GM18520 (cell line): ENCODE results near the gene QPCTL.
"Not testable (repeated sequence)": the region's sequence is repeated elsewhere in the genome, so short reads cannot be mapped to it uniquely, and the experiment has no call there.

Source experiments
- ATAC-seq: cut with Tn5 transposase; IDR thresholded peaks from one replicate; pipeline ENCODE4 v1.9.1; 2021; ENCODE audit not compliant: unreplicated experiment

QPCTL gene

GRCh38 chr19:45716359-45717130 lies 24.1 kb downstream of the QPCTL start:
- no peak for ATAC-seq

DNA sequence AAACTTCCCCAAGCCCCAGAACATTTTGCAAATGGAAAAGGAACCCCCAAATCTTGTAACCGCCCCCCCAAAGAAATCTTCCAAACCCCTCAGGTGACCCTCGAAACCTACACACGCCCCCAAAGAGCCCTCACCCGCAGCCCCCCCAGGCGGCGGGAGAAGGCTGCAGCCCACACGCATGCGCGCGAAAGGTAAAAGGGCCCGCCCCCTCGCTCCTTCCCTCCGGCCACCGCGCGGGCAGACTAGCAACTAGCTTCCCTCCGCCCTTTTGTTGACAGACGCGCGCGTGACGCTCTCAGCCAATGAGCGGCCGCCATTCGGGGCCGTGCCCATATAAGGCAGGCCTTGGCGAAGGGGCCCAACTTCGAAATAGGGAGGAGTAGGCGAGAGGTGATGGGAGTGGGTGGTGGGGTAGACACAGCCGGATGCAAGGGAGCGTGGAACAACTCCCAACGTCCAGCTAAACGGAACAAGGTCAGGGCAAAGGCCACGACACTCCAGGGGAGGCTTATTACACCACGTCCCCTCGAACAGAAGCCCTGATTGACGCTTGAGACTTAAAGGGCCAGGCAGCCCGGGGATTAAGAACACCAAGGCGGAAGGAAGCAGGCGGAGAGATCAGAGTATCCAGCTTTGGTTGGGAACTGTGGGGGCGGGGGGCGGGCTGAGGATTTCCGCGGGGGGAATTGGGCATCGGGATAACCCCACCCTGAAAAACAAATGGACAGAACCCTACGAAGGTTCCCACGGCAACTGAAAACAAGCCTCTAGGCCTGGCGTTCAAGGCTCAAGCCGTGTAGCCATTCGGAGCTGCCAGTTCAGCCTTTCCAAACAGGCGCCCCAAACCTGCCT lies 24.9 kb downstream of the QPCTL start:
- ATAC-seq: peak; percentile 95

DNA sequence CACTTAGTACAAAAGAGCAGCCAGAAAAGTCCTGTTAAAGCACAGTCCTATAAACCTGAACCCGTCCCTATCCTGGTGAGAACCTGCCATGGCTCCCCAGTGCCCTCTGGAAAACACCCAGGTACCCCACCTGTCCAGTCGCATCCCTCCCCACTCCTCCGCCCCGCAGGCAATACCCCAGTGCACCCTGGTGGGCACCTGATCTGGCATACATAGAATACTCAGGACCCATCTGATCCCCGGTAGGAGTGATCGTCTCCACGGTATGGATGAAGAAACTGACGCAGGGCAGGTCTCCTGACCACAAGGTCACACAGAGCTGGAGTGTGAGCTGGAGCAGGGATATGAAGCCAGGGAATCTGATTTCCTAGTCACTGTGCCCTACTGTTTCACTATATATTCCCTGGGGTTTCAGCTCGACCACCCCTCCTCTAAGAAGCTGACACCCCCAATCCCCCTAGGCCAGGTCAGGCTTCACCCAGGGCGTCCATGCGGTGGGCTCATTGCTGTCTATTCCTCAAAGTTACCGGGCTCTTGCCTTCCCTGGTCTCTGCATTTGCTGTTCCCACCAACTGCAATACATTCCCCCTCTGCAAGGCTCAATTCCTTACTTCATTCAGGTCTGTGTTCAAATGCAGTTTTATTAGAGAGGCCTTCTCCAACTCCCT lies 25.7 kb downstream of the QPCTL start:
- no peak for ATAC-seq

GRCh38 chr19:45720065-45720464 lies 27.6 kb downstream of the QPCTL start:
- ATAC-seq: not testable (repeated sequence)

DNA sequence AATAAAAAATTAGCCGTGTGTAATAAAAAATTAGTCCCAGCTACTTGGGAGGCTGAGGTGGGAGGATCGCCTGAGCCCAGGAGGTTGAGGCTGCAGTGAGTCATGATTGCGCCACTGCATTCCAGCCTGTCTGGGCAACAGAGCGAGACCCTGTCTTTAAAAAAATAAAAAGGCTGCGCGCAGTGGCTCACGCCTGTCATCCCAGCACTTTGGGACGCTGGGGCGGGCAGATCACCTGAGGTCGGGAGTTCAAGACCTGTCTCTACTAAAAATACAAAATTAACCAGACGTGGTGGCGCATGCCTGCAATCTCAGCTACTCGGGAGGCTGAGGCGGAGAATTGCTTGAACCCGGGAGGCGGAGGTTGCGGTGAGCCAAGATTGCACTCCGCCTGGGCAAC lies 36.2 kb downstream of the QPCTL start:
- ATAC-seq: not testable (repeated sequence)

- ATAC-seq: no peak
Measured at GRCh38 chr19:45729800-45730290, 37.4 kb downstream of the QPCTL start.

- peak; percentile 90 for ATAC-seq
Measured at GRCh38 chr19:45730368-45731288, 38.2 kb downstream of the QPCTL start, which contains the start of gene FBXO46. Gene FBXO46 (minus strand): TSS chr19:45730896. CDS start chr19:45713495, 17,401 bp downstream.

GRCh38 chr19:45733160-45733810 lies 40.8 kb downstream of the QPCTL start, which contains the start of gene MEIOSIN:
Gene MEIOSIN (plus strand): TSS chr19:45733439. CDS start chr19:45735377, 1,938 bp downstream.
- ATAC-seq: no peak

DNA sequence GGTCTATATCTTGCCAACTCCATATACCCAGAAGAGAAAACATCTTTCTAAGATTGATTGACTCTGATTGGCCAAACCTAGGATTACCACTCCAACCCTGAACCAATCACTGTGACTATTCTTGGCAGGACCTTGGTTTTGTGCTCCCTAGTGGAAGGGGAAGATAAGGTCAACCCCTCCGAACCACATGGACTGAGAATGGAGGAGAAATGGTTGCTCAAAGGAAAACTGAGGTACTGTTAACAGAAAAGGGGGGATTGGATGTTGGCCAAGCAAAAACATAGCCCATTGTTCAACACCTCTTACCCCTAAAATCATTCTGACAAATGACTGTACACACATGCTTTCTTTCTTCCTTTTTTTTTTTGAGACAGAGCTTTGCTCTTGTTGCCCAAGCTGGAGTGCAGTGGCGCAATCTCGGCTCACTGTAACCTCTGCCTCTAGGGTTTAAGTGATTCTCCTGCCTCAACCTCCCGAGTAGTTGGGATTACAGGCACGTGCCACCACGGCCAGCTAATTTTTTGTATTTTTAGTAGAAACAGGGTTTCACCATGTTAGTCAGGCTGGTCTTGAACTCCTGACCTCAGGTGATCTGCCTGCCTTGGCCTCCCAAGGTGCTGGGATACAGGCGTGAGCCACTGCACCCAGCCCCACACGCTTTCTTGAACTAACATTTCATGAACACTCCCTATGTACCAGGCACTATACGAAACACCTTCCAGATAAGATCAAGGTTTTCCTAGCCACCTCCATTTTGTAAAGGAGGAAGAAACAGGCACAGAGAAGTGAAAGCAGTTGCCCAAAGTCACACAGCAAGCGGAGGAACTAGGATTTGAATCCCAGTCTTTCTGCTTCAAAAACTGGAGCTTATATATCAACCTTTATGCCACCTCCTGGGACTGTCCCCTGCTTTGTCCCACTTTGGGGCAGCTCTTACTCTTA lies 47.3 kb downstream of the QPCTL start:
- no peak for ATAC-seq

DNA sequence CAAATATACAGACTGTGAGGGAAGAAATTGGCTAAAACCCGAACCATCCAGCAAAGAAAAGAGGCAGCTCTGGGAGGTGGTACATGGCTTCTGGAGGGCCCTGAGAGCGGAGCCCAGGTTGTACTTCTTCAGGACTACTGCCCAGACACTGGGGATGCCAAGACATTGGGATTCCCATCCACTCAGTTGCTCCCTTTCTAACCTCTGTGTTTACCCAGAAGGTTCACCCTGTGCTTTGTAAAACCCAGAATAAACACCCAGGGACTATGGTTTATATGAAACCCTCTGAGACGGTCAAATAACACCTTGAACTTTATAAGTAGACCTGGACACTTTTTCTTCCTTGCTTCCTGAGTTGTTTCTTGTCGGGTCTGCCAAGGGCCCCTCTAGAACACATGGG lies 50.5 kb downstream of the QPCTL start:
- no peak for ATAC-seq

DNA sequence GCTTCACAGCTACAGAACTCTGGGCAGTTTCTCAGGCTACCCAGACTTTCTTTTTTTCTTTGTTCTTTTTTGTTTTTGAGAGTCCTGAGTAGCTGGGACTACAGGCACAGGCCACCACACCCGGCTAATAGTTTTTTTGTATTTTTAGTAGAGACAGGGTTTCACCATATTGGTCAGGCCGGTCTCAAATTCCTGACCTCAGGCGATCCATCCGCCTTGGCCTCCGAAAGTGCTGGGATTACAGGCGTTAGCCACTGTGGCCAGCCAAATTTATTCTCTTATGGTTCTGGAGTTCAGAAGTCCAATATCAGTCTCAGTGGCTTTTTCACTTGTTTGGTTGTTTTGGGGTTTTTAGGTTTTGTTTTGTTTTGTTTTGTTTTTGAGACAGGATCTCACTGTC lies 53.1 kb downstream of the QPCTL start:
- no peak for ATAC-seq

DNA sequence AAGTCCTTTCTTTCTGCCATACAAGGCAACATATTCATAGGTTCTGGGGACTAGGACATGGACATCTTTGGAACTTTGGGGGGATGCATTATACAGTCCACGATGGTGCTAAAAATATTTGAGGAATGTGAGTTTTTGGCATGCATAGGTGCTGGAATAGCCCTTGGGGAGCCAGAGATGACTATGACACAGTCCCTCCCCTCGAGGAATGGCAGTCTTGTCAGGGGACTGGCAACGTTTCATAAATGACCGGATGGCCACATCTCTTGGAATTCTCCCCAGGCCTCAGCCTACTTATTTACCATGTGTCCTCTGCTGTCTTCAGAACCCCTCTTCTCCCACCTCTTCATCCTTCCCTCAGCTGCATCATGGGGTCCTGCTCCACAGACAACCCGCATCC lies 54.4 kb downstream of the QPCTL start:
- no peak for ATAC-seq

DNA sequence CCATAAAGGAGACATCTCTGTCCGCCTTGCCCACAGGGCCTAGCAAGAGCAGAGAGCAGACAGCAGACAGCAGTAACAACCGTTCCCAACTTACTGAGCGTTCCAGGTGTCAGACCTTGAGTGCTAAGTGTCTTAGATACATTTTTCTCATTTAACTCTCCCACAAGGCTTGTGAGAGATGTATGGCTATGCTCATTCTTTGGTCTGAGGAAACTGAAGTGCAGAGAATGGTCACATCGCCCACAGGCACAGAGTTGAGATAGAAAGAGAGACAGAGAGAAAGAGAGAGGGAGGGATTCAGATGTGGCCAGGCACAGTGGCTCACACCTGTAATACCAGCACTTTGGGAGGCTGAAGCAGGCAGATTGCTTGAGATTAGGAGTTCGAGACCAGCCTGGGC lies 55.0 kb downstream of the QPCTL start:
- no peak for ATAC-seq

DNA sequence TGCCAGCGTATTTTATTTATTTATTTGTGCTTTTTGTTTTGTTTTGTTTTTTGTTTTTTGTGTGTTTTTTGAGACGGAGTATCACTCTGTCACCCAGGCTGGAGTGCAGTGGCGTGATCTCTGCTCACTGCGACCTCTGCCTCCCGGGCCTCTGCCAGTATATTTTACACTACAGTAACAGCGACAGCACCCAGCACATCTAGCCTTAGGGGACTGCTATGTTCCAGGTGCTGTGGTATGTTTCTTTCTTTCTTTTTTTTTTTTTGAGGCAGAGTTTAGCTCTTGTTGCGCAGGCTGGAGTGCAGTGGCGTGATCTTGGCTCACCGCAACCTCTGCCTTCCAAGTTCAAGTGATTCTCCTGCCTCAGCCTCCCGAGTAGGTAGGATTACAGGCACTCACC lies 59.0 kb downstream of the QPCTL start:
- ATAC-seq: not testable (repeated sequence)

GRCh38 chr19:45752639-45753038 lies 60.2 kb downstream of the QPCTL start:
- no peak for ATAC-seq

DNA sequence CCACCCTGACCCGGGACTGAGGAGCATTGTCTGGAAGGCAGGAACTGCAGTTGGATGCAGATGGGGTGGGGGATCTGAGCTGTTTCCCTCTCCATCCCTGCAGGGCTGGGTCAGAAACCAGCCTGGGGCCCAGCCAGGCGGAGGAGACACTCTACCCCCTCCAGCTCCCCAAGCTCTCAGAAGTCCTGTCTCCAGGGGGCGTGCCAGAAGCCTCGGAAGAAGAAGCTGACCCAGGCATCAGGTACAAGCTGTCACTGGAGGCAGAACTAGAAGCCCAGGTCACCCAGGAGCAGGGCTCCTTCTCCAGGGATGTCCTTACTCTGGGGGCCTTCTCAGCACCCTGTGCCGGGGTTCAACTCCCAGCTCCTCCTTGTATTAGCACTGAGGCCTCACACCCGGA lies 61.1 kb downstream of the QPCTL start:
- no peak for ATAC-seq
